NOMO-1 (cell line): Measurements from ENCODE around the gene BRK1.
"Not testable (repeated sequence)": the region's sequence is repeated elsewhere in the genome, so short reads cannot be mapped to it uniquely, and the experiment has no call there.

Source experiments
- DNase-seq, 2 experiments: peaks; one replicate each; lab custom pipeline; 2025; ENCODE audit not compliant: unreplicated experiment in 2 of 2; lab: John Stamatoyannopoulos, UW

The BRK1 gene

DNA sequence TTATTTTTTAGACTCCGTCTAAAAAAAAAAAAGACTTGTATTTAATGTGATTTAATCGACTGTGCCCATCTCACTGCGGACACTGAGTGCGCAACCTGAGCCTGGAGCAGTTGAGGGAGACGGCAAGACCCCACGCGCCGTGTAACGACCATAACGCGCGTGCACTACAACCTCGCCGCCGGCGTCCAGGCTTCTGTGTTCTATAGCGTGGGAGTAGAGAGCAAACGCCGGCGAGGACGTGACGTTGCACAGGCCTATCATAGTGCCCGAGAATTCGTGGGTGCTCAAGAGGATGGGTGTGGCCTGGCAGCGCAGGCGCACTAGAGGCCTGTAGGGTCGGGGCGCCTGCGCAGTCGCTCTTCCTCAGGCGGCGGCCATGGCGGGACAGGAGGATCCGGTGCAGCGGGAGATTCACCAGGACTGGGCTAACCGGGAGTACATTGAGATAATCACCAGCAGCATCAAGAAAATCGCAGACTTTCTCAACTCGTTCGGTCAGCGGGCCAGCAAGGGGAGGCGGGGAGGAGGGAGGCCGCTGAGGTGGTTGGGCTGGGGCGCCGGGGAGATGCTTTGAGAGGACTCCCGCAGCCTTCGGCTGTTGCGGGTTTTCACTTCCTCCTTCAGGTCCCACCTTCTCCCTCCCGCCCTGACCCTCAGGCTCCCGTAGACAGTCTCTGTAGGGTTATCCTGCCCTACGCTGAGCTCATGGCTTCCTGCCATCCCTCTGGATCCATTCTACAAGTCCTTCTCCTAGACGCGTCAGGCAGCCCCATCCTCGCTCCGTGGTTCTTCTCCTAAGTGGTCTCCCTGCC, at the start of gene BRK1:
TSS of gene BRK1 (plus strand) at position 350 of the 812 bp plus-strand sequence. CDS start at position 377, 27 bp downstream.
- DNase-seq, result peak; percentile 98

DNA sequence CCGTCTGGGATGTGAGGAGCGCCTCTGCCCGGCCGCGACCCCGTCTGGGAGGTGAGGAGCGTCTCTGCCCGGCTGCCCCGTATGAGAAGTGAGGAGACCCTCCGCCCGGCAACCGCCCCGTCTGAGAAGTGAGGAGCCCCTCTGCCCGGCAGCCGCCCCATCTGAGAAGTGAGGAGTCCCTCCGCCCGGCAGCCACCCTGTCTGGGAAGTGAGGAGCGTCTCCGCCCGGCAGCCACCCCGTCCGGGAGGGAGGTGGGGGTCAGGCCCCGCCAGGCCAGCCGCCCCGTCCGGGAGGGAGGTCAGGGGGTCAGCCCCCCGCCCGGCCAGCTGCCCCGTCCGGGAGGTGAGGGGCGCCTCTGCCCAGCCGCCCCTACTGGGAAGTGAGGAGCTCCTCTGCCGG, 45.4 kb upstream of the BRK1 start:
- not testable (repeated sequence) for DNase-seq

DNA sequence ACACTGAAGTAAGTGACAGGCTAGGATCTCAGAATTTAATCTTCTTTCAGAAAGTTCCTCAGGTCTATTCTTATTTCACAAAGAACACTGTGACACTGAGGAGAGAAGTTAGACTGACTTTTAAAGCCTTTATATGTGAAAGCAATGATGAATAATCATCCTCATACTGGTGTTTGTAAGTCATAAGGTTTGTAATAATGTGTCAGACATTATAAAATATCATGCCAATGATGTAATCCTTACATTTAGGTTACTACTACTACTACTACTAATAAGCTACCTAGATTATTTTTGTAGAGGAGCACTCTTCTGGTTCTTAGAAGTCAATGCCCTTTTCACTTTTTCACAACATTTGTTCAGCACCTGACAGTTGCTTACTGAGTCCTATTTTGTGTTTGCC, 40.8 kb upstream of the BRK1 start:
- no peak for DNase-seq

DNA sequence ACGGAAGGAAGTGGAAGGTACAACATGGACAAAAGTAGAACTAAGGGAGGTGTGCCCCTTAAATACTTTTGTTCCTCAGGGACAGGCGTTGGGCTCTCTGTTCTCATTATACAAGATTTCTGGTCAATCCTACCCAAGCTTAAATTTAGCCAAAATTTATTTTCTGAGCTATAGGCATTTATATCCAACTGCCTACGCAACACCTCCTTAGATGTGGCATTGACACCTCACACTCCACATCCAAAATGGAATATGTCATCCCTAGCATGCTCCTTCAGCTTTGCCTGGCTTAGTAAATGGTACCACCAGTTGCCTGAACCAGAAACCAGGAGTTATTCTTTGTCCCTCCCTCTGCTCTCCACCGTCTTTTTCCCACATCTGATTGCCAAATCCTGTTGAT, 33.6 kb upstream of the BRK1 start:
- DNase-seq, result no peak

DNA sequence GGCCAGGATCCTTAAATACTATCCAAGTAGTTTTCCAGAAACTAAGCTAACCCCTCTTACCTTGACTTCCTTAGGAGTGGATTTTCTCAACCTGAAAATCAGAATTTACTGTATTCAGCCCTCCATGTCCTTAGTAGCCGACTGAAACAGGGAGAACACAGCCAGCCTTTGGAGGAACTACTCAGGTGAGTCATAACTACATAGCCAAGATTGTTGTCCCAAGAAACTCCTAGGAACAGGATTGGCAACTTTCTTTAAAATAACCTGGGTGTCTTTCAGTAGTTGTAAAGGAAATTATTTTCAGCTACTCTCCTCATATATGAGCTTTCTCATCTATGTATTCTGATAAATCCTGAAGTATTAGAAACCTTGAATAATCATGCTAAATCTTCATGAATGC, 29.7 kb upstream of the BRK1 start:
- no peak for DNase-seq

DNA sequence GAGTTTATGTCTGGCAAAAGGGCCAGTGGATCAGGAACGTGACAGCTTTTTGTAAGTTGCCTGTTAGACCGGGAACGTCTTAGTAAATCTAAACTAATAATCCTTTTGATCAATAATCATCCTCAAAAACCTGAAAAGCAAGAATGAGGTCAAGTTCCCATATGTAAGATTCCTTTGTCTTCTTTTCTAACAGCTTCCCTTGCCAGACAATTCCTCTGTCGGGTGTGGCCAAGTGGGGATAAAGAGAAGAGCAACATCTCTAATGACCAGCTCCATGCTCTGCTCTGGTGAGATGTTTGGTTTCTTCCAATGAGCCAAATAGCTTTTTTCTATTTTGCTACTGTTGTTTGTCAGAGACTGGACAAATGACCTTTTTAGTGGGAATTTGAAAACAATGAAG, 27.2 kb upstream of the BRK1 start:
- DNase-seq, result no peak

DNA sequence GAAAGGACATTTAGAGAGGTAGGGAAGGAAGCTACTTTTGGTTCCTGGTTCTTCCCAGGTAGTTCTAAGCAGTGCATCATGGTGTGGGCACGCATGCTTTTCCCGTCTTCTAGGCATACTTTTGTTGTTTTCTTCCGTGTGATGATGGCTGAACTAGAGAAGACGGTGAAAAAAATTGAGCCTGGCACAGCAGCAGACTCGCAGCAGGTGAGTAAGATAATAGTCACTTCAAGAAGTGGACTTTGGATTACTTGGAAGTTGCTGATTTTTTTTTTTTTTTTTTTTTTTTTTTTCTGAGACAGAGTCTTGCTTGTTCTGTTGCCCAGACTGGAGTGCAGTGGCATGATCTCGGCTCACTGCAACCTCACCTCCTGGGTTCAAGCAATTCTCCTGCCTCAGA, 25.3 kb upstream of the BRK1 start:
- no peak for DNase-seq

DNA sequence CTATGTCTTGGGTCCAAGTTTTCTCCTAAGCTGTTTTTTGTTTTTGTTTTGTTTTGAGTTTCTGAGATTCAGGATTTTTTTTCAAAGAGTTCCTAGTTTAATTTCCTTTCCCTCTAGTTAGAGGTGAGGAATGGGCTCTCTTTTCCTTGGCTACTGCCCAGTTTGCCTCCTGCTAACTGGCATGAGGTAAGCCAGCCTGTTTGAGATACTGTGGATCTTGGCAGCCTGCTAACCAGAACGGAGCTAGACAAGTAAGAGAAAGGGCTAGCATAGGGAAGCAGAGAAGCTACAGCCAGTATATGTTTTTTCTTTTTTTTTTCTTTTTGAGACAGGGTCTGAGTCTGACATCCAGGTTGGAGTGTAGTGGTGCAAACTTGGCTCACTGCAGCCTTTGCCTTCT, 24.7 kb upstream of the BRK1 start:
- DNase-seq, result not testable (repeated sequence)

DNA sequence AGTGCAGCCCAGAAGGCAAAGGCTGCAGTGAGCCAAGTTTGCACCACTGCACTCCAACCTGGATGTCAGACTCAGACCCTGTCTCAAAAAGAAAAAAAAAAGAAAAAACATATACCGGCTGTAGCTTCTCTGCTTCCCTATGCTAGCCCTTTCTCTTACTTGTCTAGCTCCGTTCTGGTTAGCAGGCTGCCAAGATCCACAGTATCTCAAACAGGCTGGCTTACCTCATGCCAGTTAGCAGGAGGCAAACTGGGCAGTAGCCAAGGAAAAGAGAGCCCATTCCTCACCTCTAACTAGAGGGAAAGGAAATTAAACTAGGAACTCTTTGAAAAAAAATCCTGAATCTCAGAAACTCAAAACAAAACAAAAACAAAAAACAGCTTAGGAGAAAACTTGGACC, 24.1 kb upstream of the BRK1 start:
- not testable (repeated sequence) for DNase-seq

DNA sequence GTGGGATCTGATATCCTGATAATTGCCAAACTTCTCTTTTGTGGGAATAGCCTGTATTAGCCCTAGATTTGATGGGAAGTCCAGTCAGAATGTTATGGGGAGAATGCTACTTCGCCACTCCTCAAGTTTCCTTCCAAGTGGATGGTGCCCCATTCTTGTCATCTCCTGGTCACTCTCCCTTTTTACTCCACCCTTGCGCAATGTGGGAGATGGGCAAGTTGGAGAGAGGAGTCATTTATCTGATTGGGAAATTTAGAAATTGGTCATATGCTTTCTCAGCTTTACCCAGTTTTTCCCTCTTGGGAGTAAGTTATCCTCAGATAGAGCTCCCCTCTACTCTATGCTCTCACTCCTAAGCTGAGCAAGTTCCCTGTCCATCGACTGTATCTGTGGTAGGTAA, 21.8 kb upstream of the BRK1 start:
- no peak for DNase-seq

DNA sequence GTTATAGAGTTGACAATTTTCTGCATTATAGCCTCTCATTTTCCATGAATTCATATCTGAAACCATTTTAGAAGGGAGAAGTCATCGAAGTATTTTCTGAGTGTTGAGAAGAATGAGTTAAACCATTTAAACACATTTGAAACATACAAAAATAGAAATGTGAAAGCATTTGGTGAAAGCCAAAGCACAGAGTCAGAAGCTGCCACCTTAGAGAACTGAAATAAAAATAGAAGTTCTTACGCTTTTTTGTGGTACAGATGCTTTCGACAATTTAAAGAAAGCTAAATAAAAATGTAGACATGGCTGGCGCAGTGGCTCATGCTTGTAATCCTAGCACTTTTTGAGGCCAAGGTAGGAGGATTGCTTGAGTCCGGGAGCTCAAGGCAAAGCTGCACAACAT, 16.4 kb upstream of the BRK1 start:
- DNase-seq, result no peak

DNA sequence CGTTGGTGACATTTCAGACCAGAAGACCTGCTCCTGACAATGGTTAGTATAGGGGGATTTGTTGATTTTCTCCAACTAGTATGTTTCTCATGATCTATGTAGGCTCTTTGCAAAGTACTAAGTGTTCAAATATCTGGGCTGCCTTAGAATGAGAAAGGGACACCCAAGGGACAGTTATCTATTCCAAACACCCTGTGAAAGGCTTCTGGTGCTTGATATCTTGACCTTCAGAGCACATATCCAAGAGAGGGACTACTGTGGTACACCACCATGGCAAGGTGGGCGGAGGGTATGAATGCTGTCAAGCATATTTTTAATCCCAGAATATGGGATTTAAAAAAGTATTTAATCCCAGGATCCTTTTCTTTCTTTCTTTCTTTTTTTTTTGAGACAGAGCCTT, 8.6 kb upstream of the BRK1 start:
- no peak for DNase-seq

DNA sequence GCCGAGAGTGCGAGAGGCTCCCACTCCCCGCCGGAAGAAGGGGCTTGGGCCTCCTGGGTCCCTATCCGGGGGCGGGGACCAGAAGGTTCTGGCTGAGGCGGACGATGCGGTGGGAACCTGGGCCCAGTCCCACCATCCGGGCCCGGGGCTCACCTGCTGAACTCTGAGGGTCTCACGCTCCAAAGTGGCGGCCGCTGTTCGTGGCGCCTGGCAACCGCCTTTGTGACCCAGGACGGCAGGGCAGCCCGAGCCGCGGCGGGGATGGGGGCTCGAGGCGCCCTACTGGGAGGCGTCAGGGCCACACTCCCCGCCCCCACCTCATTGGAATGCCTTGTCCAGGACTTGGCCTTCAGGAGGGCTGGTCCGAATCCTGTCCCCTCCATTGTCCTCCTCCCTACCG, 7.4 kb upstream of the BRK1 start, which contains the start of gene FANCD2OS:
TSS of gene FANCD2OS (minus strand) at position 165 of the 400 bp plus-strand sequence. CDS start 3,481 bp downstream, outside the sequence.
- no peak for DNase-seq

DNA sequence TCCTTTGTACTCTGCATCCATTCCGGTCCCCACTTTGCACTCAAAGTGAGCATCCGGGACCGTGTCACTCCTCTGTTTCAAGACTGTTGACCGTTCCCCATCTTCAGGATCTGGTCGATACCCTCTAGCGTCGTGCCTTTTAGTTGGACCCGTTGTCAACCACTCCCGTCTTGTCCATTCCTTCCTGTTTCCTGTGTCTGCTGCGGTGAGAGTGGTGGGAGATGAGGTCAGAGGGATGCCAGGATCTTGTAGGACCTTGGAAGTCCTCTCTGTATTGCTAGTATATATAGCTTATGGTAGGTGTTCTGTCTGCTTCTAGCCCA, 624 bp downstream of the BRK1 start:
- DNase-seq, result peak in 1 of 2 experiments; percentile 54

DNA sequence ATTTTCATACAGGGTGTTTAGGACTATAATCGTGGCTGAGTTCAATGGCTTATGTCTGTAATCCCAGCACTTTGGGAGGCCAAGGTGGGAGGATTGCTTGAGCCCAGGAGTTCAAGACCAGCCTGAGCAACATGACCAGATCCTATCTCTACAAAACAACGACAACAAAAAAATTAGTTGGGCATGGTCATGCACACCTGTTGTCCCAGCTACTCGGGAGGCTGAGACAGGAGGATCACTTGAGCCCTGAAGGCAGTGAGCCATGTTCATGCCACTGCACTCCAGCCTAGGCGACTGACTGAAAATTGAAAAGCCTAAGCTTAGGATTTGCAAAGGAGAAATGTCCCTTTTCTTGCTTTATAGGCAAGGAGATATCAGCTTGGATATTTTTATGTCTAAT, 1.5 kb downstream of the BRK1 start:
- DNase-seq, result no peak

DNA sequence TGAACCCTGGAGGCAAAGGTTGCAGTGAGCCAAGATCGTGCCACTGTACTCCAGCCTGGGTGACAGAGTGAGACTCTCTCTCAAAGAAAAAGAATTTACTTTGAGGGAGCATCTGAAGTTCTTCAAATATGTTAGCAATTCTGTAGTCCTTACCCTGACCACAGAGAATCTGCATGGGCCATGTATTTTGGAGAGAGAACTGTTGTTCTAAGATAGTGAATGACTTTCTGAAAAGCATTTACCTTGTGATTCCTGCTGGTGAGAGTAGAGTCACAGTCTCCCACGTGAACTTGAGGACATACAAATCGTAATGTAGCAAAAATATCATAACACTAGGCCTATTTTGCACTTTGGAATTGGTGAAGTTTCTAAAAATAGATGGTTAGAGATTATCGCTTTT, 3.9 kb downstream of the BRK1 start:
- DNase-seq, result no peak

DNA sequence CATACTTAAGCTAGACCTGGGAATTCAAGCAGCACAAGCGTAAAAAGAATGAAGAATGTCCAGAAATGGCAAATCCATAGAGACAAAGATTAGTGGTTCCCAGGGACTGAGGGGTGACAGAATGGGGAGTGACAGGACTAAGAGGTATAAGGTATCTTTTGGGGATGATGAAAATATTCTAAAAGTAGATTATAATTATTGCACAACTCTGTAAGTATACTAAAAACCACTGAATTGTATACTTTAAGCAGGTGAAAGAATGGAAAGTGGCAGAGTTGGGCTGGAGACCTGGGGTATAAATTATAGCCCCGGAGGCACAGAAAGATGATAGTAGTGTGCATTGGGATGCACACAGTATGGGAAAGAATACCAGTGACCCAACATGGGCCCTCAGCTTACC, 5.6 kb downstream of the BRK1 start:
- DNase-seq, result no peak

DNA sequence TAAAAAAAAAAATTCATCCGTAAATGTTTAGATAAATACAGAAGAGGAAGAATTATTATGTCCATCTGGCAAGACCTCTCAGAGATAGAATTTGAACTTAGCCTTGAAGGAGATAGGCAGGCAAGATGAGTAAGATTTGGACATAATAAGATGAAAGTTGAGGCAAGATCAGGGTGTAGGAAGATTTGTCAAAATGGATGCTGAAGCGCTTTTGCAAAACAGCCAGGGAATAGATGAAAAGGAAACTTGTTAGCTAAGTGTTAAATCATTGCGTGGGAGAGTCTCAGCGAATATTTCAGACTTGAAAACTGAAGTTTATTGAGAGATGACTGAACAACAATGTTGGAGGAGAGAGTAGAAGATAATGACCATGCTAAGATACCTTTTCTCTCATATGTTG, 7.2 kb downstream of the BRK1 start:
- no peak for DNase-seq

DNA sequence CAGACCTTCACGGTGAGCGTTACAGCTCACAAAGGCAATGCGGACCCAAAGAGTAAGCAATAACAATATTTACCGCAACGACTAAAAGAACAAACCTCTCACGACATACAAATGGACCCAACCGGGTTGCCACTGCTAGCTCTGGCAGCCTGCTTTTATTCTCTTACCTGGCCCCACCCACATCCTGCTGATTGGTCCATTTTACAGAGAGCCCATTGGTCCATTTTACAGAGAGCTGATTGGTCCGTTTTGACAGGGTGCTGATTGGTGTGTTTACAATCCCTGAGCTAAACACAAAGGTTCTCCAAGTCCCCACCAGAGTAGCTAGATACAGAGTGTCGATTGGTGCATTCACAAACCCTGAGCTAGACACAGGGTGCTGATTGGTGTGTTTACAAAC, 20.4 kb downstream of the BRK1 start:
- DNase-seq, result not testable (repeated sequence)

DNA sequence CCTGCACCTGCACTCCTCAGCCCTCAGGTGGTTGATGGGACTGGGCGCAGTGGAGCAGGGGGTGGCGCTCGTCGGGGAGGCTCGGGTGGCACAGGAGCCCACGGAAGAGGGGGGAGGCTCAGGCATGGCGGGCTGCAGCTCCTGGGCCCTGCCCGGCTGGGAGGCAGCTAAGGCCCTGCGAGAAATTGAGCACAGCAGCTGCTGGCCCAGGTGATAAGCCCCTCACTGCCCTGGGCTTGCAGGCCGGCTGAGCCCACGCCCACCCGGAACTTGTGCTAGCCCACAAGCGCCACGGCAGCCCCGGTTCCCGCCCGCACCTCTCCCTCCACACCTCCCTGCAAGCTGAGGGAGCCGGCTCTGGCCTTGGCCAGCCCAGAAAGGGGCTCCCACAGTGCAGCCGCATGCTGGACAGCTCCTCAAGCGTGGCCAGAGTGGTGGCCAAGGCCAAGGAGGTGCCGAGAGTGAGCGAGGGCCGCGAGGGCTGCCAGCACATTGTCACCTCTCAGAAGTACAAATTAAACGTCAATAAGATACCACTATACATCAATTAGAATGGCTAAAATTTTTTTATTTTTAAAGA, 21.0 kb downstream of the BRK1 start:
- no peak for DNase-seq

DNA sequence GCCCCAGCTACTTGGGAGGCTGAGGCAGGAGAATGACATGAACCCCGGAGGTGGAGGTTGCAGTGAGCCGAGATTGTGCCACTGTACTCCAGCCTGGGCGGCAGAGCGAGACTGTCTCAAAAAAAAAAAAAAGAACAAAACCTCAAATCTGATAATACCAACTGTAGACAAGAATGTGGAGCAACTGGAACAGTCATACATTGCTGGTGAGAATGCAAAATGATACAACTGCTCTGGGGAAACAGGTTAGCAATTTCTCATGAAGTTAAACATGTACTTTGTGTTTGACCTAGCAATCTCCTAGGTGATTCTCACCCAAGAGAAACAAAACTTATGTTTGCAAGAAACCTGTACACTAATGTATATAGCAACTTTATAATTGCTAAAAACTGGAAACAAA, 21.7 kb downstream of the BRK1 start:
- DNase-seq, result no peak

DNA sequence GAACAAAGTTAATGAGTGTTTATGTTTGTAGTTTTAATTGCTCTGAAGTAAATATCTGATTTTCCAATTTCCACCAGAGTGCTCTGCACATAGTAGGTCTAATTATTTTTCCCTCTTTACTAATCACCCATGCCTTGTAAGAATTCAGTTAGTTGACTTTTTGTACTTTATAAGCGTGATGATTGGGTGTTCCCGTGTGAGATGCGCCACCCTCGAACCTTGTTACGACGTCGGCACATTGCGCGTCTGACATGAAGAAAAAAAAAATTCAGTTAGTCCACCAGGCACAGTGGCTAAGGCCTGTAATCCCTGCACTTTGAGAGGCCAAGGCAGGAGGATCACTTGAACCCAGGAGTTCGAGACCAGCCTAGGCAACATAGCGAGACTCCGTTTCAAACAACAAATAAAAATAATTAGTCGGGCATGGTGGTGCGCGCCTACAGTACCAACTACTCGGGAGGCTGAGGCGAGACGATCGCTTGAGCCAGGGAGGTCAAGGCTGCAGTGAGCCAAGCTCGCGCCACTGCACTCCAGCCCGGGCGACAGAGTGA, 25.6 kb downstream of the BRK1 start:
- DNase-seq, result no peak
